IMR-90 (cell line): ENCODE data around the gene PXT1. TPM values are rescaled to one million over a fixed set of nuclear protein-coding genes. Genes with fewer than 3 reads are reported as not detected.

Experiments
- ATAC-seq: fragments of 200-7000 bp; cut with Tn5 transposase; 2 replicates; pipeline ENCODE4 v1.9.1; 2020; ENCODE audit warnings: low read depth, mild to moderate bottlenecking, moderate library complexity
- BruUV-seq: library from RNA; stranded (reverse); fragments of 400-500 nt; replicated peaks from 2 replicates; lab custom pipeline; 2021; lab: Mats Ljungman, UMichigan
- CTCF ChIA-PET: fragments of 300-600 bp; formaldehyde crosslinking; extraction: SDS; loops from one replicate; lab custom pipeline; 2021; ENCODE audit warnings: antibody characterized with exemption; lab: Yijun Ruan, JAX
- POLR2A ChIA-PET: fragments of 300-600 bp; sonication (Branson Sonifier 250); formaldehyde crosslinking; loops from one replicate; lab custom pipeline; 2022; ENCODE audit warnings: antibody characterized with exemption; ENCODE audit not compliant: unreplicated experiment; lab: Charles Lee
- DNase-seq: peaks from one replicate; pipeline ENCODE4 v3.0.0; 2013
- H2AFZ ChIP-seq: replicated peaks from 2 replicates; pipeline ENCODE3; 2013; ENCODE audit warnings: low read length, mild to moderate bottlenecking; ENCODE audit not compliant: poor library complexity
- H2AK5ac ChIP-seq: 2 replicates; pipeline ENCODE4 v1.6.1; 2013; ENCODE audit warnings: low read depth, low read length, inconsistent platforms
- H2AK9ac ChIP-seq: replicated peaks from 2 replicates; pipeline ENCODE3; 2013; ENCODE audit warnings: mild to moderate bottlenecking, low read depth, low read length, moderate library complexity; ENCODE audit not compliant: poor library complexity
- H2BK120ac ChIP-seq: 2 replicates; pipeline ENCODE4 v1.6.1; 2013; ENCODE audit warnings: low read depth, low read length, inconsistent platforms
- H2BK15ac ChIP-seq: 3 replicates; pipeline ENCODE4 v1.6.1; 2013; ENCODE audit warnings: low read depth, low read length, inconsistent platforms
- H2BK20ac ChIP-seq: 2 replicates; pipeline ENCODE4 v1.6.1; 2013; ENCODE audit warnings: low read depth, mild to moderate bottlenecking, inconsistent platforms, low read length, moderate library complexity
- H2BK5ac ChIP-seq: 2 replicates; pipeline ENCODE4 v1.6.1; 2013; ENCODE audit warnings: mild to moderate bottlenecking, low read depth, low read length, inconsistent platforms; ENCODE audit not compliant: poor library complexity, severe bottlenecking
- H3K14ac ChIP-seq: replicated peaks from 2 replicates; pipeline ENCODE4 v1.6.1; 2013; ENCODE audit warnings: low read depth, low read length, inconsistent platforms
- H3K18ac ChIP-seq: 2 replicates; pipeline ENCODE4 v1.6.1; 2013; ENCODE audit warnings: low read depth, low read length, control low read depth
- H3K23ac ChIP-seq: 2 replicates; pipeline ENCODE4 v1.6.1; 2013; ENCODE audit warnings: low read depth, low read length, inconsistent platforms
- H3K27ac ChIP-seq: 2 replicates; pipeline ENCODE4 v1.5.1; 2013; ENCODE audit warnings: mild to moderate bottlenecking, control low read depth, low read length; ENCODE audit not compliant: insufficient read depth
- H3K27me3 ChIP-seq: 2 replicates; pipeline ENCODE4 v1.6.1; 2013; ENCODE audit warnings: low read length; ENCODE audit not compliant: control insufficient read depth, insufficient read depth
- H3K36me3 ChIP-seq: 2 replicates; pipeline ENCODE4 v1.6.1; 2013; ENCODE audit warnings: low read length, mixed read lengths; ENCODE audit not compliant: control insufficient read depth, insufficient read depth
- H3K4ac ChIP-seq: 2 replicates; pipeline ENCODE4 v1.6.1; 2013; ENCODE audit warnings: low read depth, low read length, inconsistent platforms
- H3K4me1 ChIP-seq: 2 replicates; pipeline ENCODE4 v1.6.1; 2013; ENCODE audit warnings: low read length, mixed read lengths; ENCODE audit not compliant: control insufficient read depth, insufficient read depth
- H3K4me2 ChIP-seq: 2 replicates; pipeline ENCODE4 v1.6.1; 2013; ENCODE audit warnings: low read depth, mild to moderate bottlenecking, control low read depth, low read length, moderate library complexity
- H3K4me3 ChIP-seq: 2 replicates; pipeline ENCODE4 v1.5.1; 2013; ENCODE audit warnings: low read depth, mild to moderate bottlenecking, control low read depth, low read length, moderate library complexity; ENCODE audit not compliant: insufficient read depth
- H3K56ac ChIP-seq: 2 replicates; pipeline ENCODE4 v1.6.1; 2013; ENCODE audit warnings: low read length, inconsistent platforms; ENCODE audit not compliant: insufficient read depth; ENCODE audit errors: extremely low read depth
- H3K79me1 ChIP-seq, 2 experiments: 2 replicates each; pipeline ENCODE4 v1.6.1; 2013; ENCODE audit warnings: low read length in 2 of 2, inconsistent platforms in 1 of 2, low read depth in 1 of 2
- H3K9ac ChIP-seq: 2 replicates; pipeline ENCODE4 v1.6.1; 2013; ENCODE audit warnings: low read depth, low read length, control low read depth
- H3K9me1 ChIP-seq: 2 replicates; pipeline ENCODE4 v1.6.1; 2013; ENCODE audit warnings: low read length, inconsistent platforms; ENCODE audit not compliant: insufficient read depth
- H3K9me3 ChIP-seq: 2 replicates; pipeline ENCODE4 v1.6.1; 2013; ENCODE audit warnings: low read length; ENCODE audit not compliant: control insufficient read depth, insufficient read depth
- H4K20me1 ChIP-seq: 2 replicates; pipeline ENCODE4 v1.6.1; 2013; ENCODE audit warnings: low read length, inconsistent platforms; ENCODE audit not compliant: insufficient read depth
- H4K5ac ChIP-seq: 2 replicates; pipeline ENCODE4 v1.6.1; 2013; ENCODE audit warnings: mild to moderate bottlenecking, low read depth, low read length, control low read depth
- H4K8ac ChIP-seq, 2 experiments: 2 replicates each; pipeline ENCODE4 v1.6.1; 2013; ENCODE audit warnings: low read depth in 2 of 2, low read length in 2 of 2, control low read depth in 1 of 2, inconsistent platforms in 1 of 2
- H4K91ac ChIP-seq: 2 replicates; pipeline ENCODE4 v1.6.1; 2013; ENCODE audit warnings: low read depth, low read length, inconsistent platforms; ENCODE audit not compliant: insufficient read depth
- BHLHE40 ChIP-seq: fragments of 150-350 bp; IDR thresholded peaks from 2 replicates; pipeline ENCODE4 v1.6.1; 2016; ENCODE audit warnings: mild to moderate bottlenecking, low read depth, low read length
- CHD1 ChIP-seq: IDR thresholded peaks from 2 replicates; pipeline ENCODE4 v1.6.1; 2012; ENCODE audit warnings: low read depth, low read length, improper control_type of control experiment
- MAZ ChIP-seq: IDR thresholded peaks from 2 replicates; pipeline ENCODE4 v1.6.1; 2012; ENCODE audit warnings: low read depth, mild to moderate bottlenecking, low read length, improper control_type of control experiment, moderate library complexity, borderline replicate concordance
- MXI1 ChIP-seq: IDR thresholded peaks from 2 replicates; pipeline ENCODE4 v1.6.1; 2012; ENCODE audit warnings: low read depth, mild to moderate bottlenecking, low read length, moderate library complexity, borderline replicate concordance
- POLR2A ChIP-seq: IDR thresholded peaks from 2 replicates; pipeline ENCODE4 v1.6.1; 2012; ENCODE audit warnings: mild to moderate bottlenecking, low read depth, low read length
- SMC3 ChIP-seq: fragments of 150-350 bp; IDR thresholded peaks from 2 replicates; pipeline ENCODE4 v1.6.1; 2016; ENCODE audit warnings: low read depth, mild to moderate bottlenecking, antibody characterized with exemption, low read length, moderate library complexity
- WGBS, 2 experiments: methylation state at CpG; one replicate each; pipeline versions ENCODE4 v1.1.5 to v1.1.7; 2013; ENCODE audit warnings: missing lambda C conversion rate in 2 of 2; ENCODE audit not compliant: insufficient read length in 1 of 2; ENCODE audit errors: extremely low coverage in 2 of 2; 5-methylcytosine and 5-hydroxymethylcytosine counted together
- dilution Hi-C: fragments of 300-500 bp; cut with HindIII; formaldehyde crosslinking; loops from one replicate; pipeline ENCODE4 v1.14.3; 2018; ENCODE audit warnings: low sequenced_read_pairs; ENCODE audit not compliant: unreplicated experiment
- in situ Hi-C: fragments of 300-500 bp; cut with MboI; formaldehyde crosslinking; loops from 3 replicates; pipeline ENCODE4 v1.14.3; 2019; ENCODE audit warnings: low sequenced_read_pairs, inconsistent platforms, mixed read lengths
- intact Hi-C: fragments of 100-400 bp; cut with micrococcal nuclease; formaldehyde crosslinking; loops from 2 replicates; pipeline ENCODE4 v1.10.0; 2022
- polyA plus RNA-seq, 3 experiments: library from polyadenylated mRNA; depleted of rRNA; stranded (reverse); fragments of >200 nt; gene quantifications; 2 replicates each; pipeline ENCODE4 v1.2.3, GENCODE V29; 2012; ENCODE audit warnings: low replicate concordance in 1 of 3
- total RNA-seq: library from RNA; depleted of rRNA; stranded (reverse); fragments of >200 nt; gene quantifications from 2 replicates; pipeline ENCODE4 v1.2.3, GENCODE V29; 2012

PXT1 gene
- total and polyA plus RNA-seq, 2 of the 4 experiments (the other 2 are of a cell fraction) = not detected

DNA sequence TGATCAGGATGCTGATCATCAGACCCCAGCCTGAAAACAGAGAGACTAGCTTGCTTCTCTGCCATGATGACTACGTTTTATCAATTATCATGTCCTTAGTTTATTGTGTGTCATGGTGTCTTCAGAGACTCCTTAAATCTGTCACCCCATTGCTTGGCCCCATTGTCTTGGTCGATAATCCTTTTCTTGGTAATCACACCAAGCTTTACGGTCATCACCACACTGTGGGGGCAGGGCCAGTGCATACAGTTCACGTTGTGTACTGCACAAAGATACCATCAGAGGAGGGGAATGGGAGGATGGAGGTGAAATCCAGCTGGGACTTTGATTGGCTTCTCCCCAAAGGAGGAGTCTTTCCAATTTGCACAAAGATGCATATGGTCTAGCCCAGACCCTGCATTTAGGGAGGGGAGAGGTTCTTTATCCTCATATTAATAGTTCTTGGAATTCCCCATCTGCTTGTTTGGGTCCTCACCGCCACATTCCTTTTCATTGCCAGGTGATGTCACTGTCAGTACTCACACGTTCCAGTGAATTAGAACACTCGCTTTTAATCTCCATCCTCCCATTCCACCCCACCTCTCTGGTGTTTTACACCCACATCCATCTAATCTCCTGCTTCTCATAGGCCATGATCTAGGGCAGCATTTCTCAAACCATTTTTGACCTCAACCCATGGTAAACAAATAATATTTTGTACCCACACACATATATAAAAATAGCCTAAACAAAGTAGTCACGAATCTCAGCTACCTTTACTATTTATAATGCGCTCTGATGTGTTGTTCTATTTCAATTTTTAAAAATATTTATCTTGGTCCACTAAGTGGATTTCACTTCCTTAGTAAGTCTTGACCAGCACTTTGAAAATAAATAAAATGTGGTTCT is 60.9 kb downstream of the PXT1 start (continued):
- TF ChIP-seq MXI1 = no peak

DNA sequence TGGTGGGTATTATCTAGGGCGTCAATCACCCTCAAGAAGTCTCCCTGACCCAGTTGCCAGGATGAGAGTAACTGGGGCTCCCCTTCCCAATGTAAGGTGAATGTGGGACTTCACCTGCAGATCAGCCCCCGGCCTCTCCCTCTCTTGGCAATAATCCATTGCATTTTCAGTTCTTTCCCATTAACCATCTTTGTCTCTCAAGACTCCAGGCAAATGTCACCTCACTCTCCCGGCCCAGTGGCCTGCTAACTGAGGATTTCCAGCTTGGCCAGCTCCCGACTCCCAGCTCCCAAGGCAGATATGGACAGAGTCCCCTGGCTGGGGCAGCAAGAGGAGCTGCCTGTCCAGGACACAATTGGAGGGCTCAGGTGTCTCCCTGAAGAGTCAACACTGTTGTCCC is 62.5 kb downstream of the PXT1 start:
- Histone ChIP-seq H2AK9ac (no peak overlapping the region), H2AFZ (no peak overlapping the region), H3K4me1 (no peaks in the 10 kb centered on the region), H3K9me3 (no peaks in the 10 kb centered on the region), H2BK120ac (no peak overlapping the region), H3K4me2 (no peak overlapping the region), H3K4ac (no peak overlapping the region), H3K4me3 (no peak overlapping the region), H4K5ac (no peak overlapping the region), H3K56ac (no peak overlapping the region), H3K23ac (no peak overlapping the region), H3K27me3 (peaks cover 18% of the 10 kb centered on the region), H3K27ac (no peak overlapping the region), H3K9me1 (no peaks in the 10 kb centered on the region; the same call in 1 of the 2 replicates), H4K8ac (no peak overlapping the region), H3K18ac (no peak overlapping the region), H4K91ac (no peak overlapping the region), H3K79me1 (no peaks in the 10 kb centered on the region), H3K36me3 (no peaks in the 10 kb centered on the region), H3K14ac (no peak overlapping the region), H2AK5ac (no peak overlapping the region), H3K9ac (no peak overlapping the region), H2BK15ac (no peak overlapping the region), H2BK5ac (no peak overlapping the region), H2BK20ac (no peak overlapping the region), H4K20me1 (no peaks in the 10 kb centered on the region)
- ChIA-PET CTCF (no interaction called here), POLR2A (no interaction called here)
- in situ Hi-C loops (no loop called here), dilution Hi-C loops (no loop called here), intact Hi-C loops (no loop called here)
- WGBS, 2 experiments = 57% methylated on average over 1 of the region's 4 CpGs; no CpG with 5 or more reads in 1 of the 2 experiments
- TF ChIP-seq SMC3 = no peak
- no peak for TF ChIP-seq POLR2A
- no peak for TF ChIP-seq MXI1
- no peak for TF ChIP-seq MAZ
- no peak for TF ChIP-seq BHLHE40
- no peak for TF ChIP-seq CHD1
- no TSS peak for BruUV-seq
- ATAC-seq = no peak
- no peak for DNase-seq
